Upper lobe of left lung (tissue), 6 donors: Measurements from ENCODE around the gene TRAPPC8. TPM values are rescaled to one million over a fixed set of nuclear protein-coding genes. Genes with fewer than 3 reads are reported as not detected.
"Not testable (repeated sequence)": the region's sequence is repeated elsewhere in the genome, so short reads cannot be mapped to it uniquely, and the experiment has no call there.

ENCODE experiments used
- ATAC-seq, 2 donors: fragments of 200-7000 bp; cut with Tn5 transposase; one replicate each; pipeline ENCODE4 v1.9.1; 2022; ENCODE audit warnings: mild to moderate bottlenecking in 2 of 2, moderate library complexity in 2 of 2; ENCODE audit not compliant: low FRiP score in 2 of 2
- DNase-seq, 2 donors: peaks; one replicate each; pipeline ENCODE4 v3.0.0-alpha.2; 2019 to 2020
- H3K27ac ChIP-seq, 4 donors: fragments of 200-600 bp; sonication (generic); one replicate each; pipeline ENCODE4 v1.5.1; 2016 to 2019
- H3K27me3 ChIP-seq, 4 donors: fragments of 200-600 bp; sonication (generic); one replicate each; pipeline ENCODE4 v1.5.1; 2017 to 2019
- H3K36me3 ChIP-seq, 4 donors: fragments of 200-600 bp; sonication (generic); one replicate each; pipeline ENCODE4 v1.5.1; 2016 to 2019
- H3K4me1 ChIP-seq, 4 donors: fragments of 200-600 bp; sonication (generic); one replicate each; pipeline ENCODE4 v1.5.1; 2018 to 2019
- H3K4me3 ChIP-seq, 4 donors: fragments of 200-600 bp; sonication (generic); one replicate each; pipeline ENCODE4 v1.5.1; 2017 to 2019; ENCODE audit warnings: mild to moderate bottlenecking in 2 of 4, moderate library complexity in 1 of 4
- H3K9me3 ChIP-seq, 4 donors: fragments of 200-600 bp; sonication (generic); one replicate each; pipeline ENCODE4 v1.5.1; 2018 to 2019
- EP300 ChIP-seq, 4 donors: sonication (generic); formaldehyde crosslinking; IDR thresholded peaks; one replicate each; pipeline ENCODE4 v1.5.1; 2017; ENCODE audit warnings: antibody characterized with exemption in 4 of 4, control low read depth in 2 of 4
- POLR2A ChIP-seq, 4 donors: fragments of 450-650 bp; IDR thresholded peaks; one replicate each; pipeline ENCODE4 v1.5.1; 2016 to 2017; ENCODE audit warnings: antibody characterized with exemption in 4 of 4, mild to moderate bottlenecking in 2 of 4
- POLR2AphosphoS5 ChIP-seq, 2 donors: sonication (generic); formaldehyde crosslinking; IDR thresholded peaks; one replicate each; pipeline ENCODE4 v1.5.1; 2017; ENCODE audit warnings: antibody characterized with exemption in 2 of 2
- WGBS, 2 donors: methylation state at CpG; one replicate each; pipeline ENCODE4 v1.1.5; 2017 to 2018; 5-methylcytosine and 5-hydroxymethylcytosine counted together
- total RNA-seq, 6 donors: library from RNA; depleted of rRNA in 4 of 6; stranded (reverse); fragments of >200 nt in 4 of 6; gene quantifications; one replicate each; pipeline versions ENCODE4 v1.1.0 to v1.2.1, GENCODE V29; 2016 to 2021
- TF ChIP-seq, protein P1 (sequence below), 6 experiments: fragments of 450-650 bp in 4 of 6; fragments of 200-600 bp in 2 of 6; sonication (generic) in 2 of 6; IDR thresholded peaks; one replicate each; pipeline ENCODE4 v1.5.1; 2016 to 2019; ENCODE audit warnings: antibody characterized with exemption in 6 of 6
- donor health status: DM: no; HTN: no; CAD: no; lungs with moderate emphysema.
- donor health status: DM: no; HTN: yes; CAD: no; lungs with severe emphysema.

The TRAPPC8 gene
- total RNA-seq, 6 donors from 2014 or later = 14.1 to 56.4 (median 40.2) TPM

DNA sequence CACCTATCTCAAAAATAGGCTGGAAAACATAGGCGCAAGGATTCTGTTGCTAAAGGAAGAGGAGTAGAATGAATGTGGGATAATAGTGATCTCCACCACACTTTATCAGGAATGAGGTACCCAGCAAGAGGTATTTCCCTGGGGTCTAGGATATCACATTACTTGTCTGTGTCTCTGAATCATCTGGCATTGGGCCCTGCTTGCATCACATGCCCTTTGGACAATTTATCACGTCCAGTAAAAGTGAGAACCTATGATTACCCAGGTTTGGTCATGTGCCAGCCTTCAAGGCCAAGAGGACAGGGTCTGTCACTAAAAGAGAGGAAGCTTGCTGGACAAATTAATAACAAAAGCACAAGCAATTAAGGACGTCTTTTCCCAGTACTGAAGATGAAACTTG lies 11.4 kb upstream of the TRAPPC8 start:
- Histone ChIP-seq H3K27me3 (no peaks in the 10 kb centered on the region), H3K9me3 (no peaks in the 10 kb centered on the region), H3K4me1 (no peaks in the 10 kb centered on the region), H3K27ac (no peak overlapping the region), H3K36me3 (no peaks in the 10 kb centered on the region), H3K4me3 (no peak overlapping the region)
- ATAC-seq (no peak), DNase-seq (no peak)
- no peak for TF ChIP-seq POLR2AphosphoS5 (IDR thresholded peaks at IDR 0.05)
- TF ChIP-seq EP300 (IDR thresholded peaks at IDR 0.05) = no peak
- TF ChIP-seq, protein P1, sequence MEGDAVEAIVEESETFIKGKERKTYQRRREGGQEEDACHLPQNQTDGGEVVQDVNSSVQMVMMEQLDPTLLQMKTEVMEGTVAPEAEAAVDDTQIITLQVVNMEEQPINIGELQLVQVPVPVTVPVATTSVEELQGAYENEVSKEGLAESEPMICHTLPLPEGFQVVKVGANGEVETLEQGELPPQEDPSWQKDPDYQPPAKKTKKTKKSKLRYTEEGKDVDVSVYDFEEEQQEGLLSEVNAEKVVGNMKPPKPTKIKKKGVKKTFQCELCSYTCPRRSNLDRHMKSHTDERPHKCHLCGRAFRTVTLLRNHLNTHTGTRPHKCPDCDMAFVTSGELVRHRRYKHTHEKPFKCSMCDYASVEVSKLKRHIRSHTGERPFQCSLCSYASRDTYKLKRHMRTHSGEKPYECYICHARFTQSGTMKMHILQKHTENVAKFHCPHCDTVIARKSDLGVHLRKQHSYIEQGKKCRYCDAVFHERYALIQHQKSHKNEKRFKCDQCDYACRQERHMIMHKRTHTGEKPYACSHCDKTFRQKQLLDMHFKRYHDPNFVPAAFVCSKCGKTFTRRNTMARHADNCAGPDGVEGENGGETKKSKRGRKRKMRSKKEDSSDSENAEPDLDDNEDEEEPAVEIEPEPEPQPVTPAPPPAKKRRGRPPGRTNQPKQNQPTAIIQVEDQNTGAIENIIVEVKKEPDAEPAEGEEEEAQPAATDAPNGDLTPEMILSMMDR (IDR thresholded peaks at IDR 0.05) = no peak
- no peak for TF ChIP-seq POLR2A (IDR thresholded peaks at IDR 0.05)
- WGBS, 2 donors = 65 to 67% methylated on average over 3 of the region's 3 CpGs

DNA sequence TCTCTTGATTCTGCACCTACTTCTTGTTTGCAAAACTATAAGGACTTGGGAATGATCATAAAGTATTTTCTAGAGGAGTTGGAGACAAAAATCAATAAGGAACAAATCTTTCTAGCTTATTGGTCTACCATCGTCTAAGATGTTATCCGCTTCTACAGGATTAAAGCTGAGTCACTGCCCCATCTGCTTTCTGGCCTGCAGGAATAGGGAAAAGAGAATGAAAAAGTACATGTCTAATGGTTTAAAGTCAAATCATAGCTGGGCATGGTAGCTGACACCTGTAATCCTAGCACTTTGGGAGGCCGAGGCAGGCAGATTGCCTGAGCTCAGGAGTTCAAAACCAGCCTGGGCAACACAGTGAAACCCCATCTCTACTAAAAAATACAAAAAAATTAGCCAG lies 10.8 kb upstream of the TRAPPC8 start:
- DNase-seq, H3K4me1 ChIP-seq, H3K27me3 ChIP-seq, H3K36me3 ChIP-seq, H3K4me3 ChIP-seq, ATAC-seq, H3K9me3 ChIP-seq, H3K27ac ChIP-seq: not testable (repeated sequence)
- 76 to 91% methylated on average over 3 of the region's 3 CpGs for WGBS, 2 donors

DNA sequence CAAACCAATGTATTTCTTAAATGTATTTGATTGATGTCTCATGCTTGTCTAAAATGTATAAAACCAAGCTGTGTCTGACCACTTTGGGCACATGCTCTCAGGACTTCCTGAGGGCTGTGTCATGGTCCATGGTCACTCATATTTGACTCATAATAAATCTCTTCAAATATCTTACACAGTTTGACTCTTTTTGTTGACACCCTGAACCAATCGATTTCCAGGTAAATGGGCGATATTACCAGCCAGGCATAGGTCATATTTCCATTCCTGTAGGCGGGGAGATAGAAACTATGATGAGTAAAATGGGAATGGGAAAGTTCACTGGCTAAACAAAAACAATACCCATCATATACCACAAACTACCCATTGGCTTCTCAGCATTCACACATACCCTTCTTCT lies 9.3 kb upstream of the TRAPPC8 start:
- Histone ChIP-seq H3K27ac (no peak overlapping the region), H3K4me3 (no peak overlapping the region), H3K9me3 (no peaks in the 10 kb centered on the region), H3K27me3 (no peaks in the 10 kb centered on the region), H3K4me1 (no peaks in the 10 kb centered on the region), H3K36me3 (no peaks in the 10 kb centered on the region)
- TF ChIP-seq POLR2AphosphoS5 (IDR thresholded peaks at IDR 0.05) (no peak), EP300 (IDR thresholded peaks at IDR 0.05) (no peak), POLR2A (IDR thresholded peaks at IDR 0.05) (no peak)
- TF ChIP-seq, protein P1 (IDR thresholded peaks at IDR 0.05) = no peak
- 92 to 97% methylated on average over 3 of the region's 3 CpGs for WGBS, 2 donors
- ATAC-seq = no peak
- DNase-seq = no peak

DNA sequence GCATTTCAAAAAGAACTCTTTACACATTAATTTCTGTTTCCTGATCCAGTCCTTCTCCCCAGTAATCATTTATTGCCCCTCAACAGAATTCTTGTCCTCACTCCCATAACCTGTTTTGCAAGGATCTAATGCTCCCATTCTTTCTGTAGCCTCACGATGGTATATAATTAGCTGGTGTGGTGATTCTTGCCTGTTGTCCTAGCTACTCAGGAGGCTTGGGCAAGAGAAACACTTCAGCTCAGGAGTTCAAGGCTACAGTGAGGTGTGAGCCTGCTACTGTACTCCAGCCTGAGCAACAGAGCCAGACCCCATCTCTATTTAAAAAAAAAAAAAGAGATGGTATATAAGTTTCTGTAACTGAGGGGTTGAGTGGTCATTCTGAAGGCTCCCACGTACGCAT lies 7.7 kb upstream of the TRAPPC8 start:
- TF ChIP-seq, protein P1 (IDR thresholded peaks at IDR 0.05) = no peak
- TF ChIP-seq POLR2AphosphoS5 (IDR thresholded peaks at IDR 0.05) (no peak), EP300 (IDR thresholded peaks at IDR 0.05) (no peak), POLR2A (IDR thresholded peaks at IDR 0.05) (no peak)
- H3K27ac ChIP-seq = no peak overlapping the region
- no peaks in the 10 kb centered on the region for H3K27me3 ChIP-seq
- DNase-seq = no peak
- ATAC-seq = no peak
- H3K4me1 ChIP-seq = no peaks in the 10 kb centered on the region
- H3K9me3 ChIP-seq = no peaks in the 10 kb centered on the region
- WGBS, 2 donors = 75 to 79% methylated on average over 3 of the region's 3 CpGs
- no peak overlapping the region for H3K4me3 ChIP-seq
- H3K36me3 ChIP-seq = no peaks in the 10 kb centered on the region

GRCh38 chr18:31948349-31948748 lies 5.4 kb upstream of the TRAPPC8 start:
- 92 to 94% methylated on average over 9 of the region's 9 CpGs for WGBS, 2 donors
- not testable (repeated sequence) for DNase-seq, H3K9me3 ChIP-seq, H3K27ac ChIP-seq, H3K36me3 ChIP-seq, ATAC-seq, H3K27me3 ChIP-seq, H3K4me3 ChIP-seq
- peaks cover 6 to 11% (median 7%) of the 10 kb centered on the region in 4 donors for H3K4me1 ChIP-seq

DNA sequence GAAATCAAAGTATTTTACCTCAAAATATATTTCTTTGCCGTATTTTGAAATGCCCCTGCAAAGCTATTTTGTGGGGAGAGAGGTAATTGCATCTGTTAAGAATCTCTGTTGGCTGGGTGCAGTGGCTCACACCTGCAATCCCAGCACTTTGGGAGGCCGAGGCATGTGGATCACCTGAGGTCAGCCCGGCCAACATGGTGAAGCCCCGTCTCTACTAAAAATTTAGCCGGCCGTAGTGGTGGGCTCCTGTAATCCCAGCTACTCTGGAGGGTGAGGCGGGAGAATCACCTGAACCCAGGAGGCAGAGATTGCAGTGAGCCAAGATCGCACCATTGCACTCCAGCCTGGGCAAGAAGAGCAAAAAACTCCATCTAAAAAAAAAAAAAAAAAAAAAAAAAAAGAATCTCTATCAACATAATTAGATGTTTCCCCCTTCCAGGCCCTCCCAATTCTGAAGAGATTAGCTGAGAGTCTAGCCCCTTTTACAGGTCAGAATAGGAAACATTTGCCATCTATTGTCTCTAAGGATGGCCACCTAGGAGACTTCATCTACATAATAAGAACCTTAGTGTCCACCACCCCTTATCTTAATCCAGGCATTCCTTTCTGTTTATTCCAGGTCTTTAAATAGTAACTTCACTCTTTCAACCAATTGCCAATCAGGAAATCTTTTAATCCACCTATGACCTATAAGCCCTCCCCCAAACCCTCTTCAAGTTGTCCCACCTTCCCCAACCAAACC lies 3.5 kb upstream of the TRAPPC8 start:
- no peaks in the 10 kb centered on the region for H3K27me3 ChIP-seq
- peaks cover 10 to 19% (median 13%) of the 10 kb centered on the region in 4 donors for H3K4me1 ChIP-seq
- H3K27ac ChIP-seq = no peak overlapping the region
- no peaks in the 10 kb centered on the region for H3K36me3 ChIP-seq
- TF ChIP-seq POLR2AphosphoS5 (IDR thresholded peaks at IDR 0.05) = no peak
- TF ChIP-seq, protein P1 (IDR thresholded peaks at IDR 0.05) = no peak
- no peak for TF ChIP-seq POLR2A (IDR thresholded peaks at IDR 0.05)
- no peak for TF ChIP-seq EP300 (IDR thresholded peaks at IDR 0.05)
- WGBS, 2 donors = 90% methylated on average over 5 to 8 of the region's 8 CpGs
- DNase-seq (no peak), ATAC-seq (no peak)
- H3K4me3 ChIP-seq = no peak overlapping the region
- H3K9me3 ChIP-seq = no peaks in the 10 kb centered on the region
